GM23248 (cell line): ENCODE results near the gene SPEG. TPM values are rescaled to one million over a fixed set of nuclear protein-coding genes. Genes with fewer than 3 reads are reported as not detected.

Experiments
- DNase-seq: peaks from one replicate; pipeline ENCODE4 v3.0.0-alpha.2; 2015
- H2AFZ ChIP-seq: fragments of 200-600 bp; sonication (generic); 2 replicates; pipeline ENCODE4 v1.6.1; 2016; ENCODE audit warnings: antibody characterized with exemption
- H3F3A ChIP-seq: fragments of 200-600 bp; sonication (generic); 2 replicates; pipeline ENCODE4 v1.6.1; 2016; ENCODE audit warnings: mild to moderate bottlenecking, antibody characterized with exemption, mixed run types; ENCODE audit not compliant: insufficient read depth
- H3K27ac ChIP-seq: fragments of 200-600 bp; sonication (generic); 2 replicates; pipeline ENCODE4 v1.5.1; 2016; ENCODE audit warnings: mild to moderate bottlenecking
- H3K27me3 ChIP-seq: fragments of 200-600 bp; sonication (generic); replicated peaks from 2 replicates; pipeline ENCODE4 v1.6.1; 2016; ENCODE audit warnings: mild to moderate bottlenecking; ENCODE audit not compliant: insufficient read depth
- H3K36me3 ChIP-seq: fragments of 200-600 bp; sonication (generic); 2 replicates; pipeline ENCODE4 v1.6.1; 2016; ENCODE audit warnings: low read depth, mild to moderate bottlenecking
- H3K4me1 ChIP-seq: fragments of 200-600 bp; sonication (generic); 2 replicates; pipeline ENCODE4 v1.6.1; 2016; ENCODE audit warnings: mild to moderate bottlenecking; ENCODE audit not compliant: insufficient read depth
- H3K4me2 ChIP-seq: fragments of 200-600 bp; sonication (generic); one replicate; pipeline ENCODE4 v1.6.1; 2016; ENCODE audit warnings: mild to moderate bottlenecking; ENCODE audit not compliant: unreplicated experiment
- H3K4me3 ChIP-seq: fragments of 200-600 bp; sonication (generic); 2 replicates; pipeline ENCODE4 v1.5.1; 2016; ENCODE audit warnings: mild to moderate bottlenecking
- H3K79me2 ChIP-seq: fragments of 200-600 bp; sonication (generic); 2 replicates; pipeline ENCODE4 v1.6.1; 2016; ENCODE audit warnings: mild to moderate bottlenecking; ENCODE audit not compliant: insufficient read depth
- H3K9ac ChIP-seq: fragments of 200-600 bp; sonication (generic); 2 replicates; pipeline ENCODE4 v1.6.1; 2016; ENCODE audit warnings: mild to moderate bottlenecking
- H3K9me2 ChIP-seq: fragments of 200-600 bp; sonication (generic); 2 replicates; pipeline ENCODE4 v1.6.1; 2016; ENCODE audit warnings: mixed run types, mild to moderate bottlenecking, moderate library complexity; ENCODE audit not compliant: insufficient read depth
- H3K9me3 ChIP-seq: fragments of 200-600 bp; sonication (generic); one replicate; pipeline ENCODE4 v1.6.1; 2017; ENCODE audit warnings: low read depth
- H4K20me1 ChIP-seq: fragments of 200-600 bp; sonication (generic); 2 replicates; pipeline ENCODE4 v1.6.0; 2016; ENCODE audit not compliant: insufficient read depth
- EZH2 ChIP-seq: fragments of 200-600 bp; sonication (generic); IDR thresholded peaks from 2 replicates; pipeline ENCODE4 v1.6.1; 2018; ENCODE audit warnings: antibody characterized with exemption, mild to moderate bottlenecking; ENCODE audit not compliant: insufficient read depth, poor library complexity, severe bottlenecking
- EZH2phosphoT487 ChIP-seq: fragments of 200-600 bp; sonication (generic); IDR thresholded peaks from 2 replicates; pipeline ENCODE4 v1.6.1; 2018; ENCODE audit warnings: antibody characterized with exemption, moderate library complexity, mild to moderate bottlenecking, low read depth; ENCODE audit not compliant: insufficient read depth
- WGBS, 2 experiments: methylation state at CpG; one replicate each; pipeline ENCODE4 v1.1.6; 2015 to 2017; ENCODE audit warnings: low lambda C conversion rate in 2 of 2, low coverage in 1 of 2; ENCODE audit errors: missing lambda C conversion rate in 2 of 2; 5-methylcytosine and 5-hydroxymethylcytosine counted together
- in situ Hi-C: fragments of 300-500 bp; cut with MboI; formaldehyde crosslinking; loops from 2 replicates; pipeline ENCODE4 v1.15.0; 2020
- polyA plus RNA-seq: library from polyadenylated mRNA; unstranded; fragments of >200 nt; fragmentation: Nextera tagmentation; extraction: Ambion mirVana; gene quantifications from 2 replicates; pipeline ENCODE4 v1.2.1, GENCODE V29; 2016
- total RNA-seq: library from RNA; depleted of rRNA; stranded (reverse); fragments of >200 nt; shearing (Covaris generic); gene quantifications from 2 replicates; pipeline ENCODE4 v1.2.3, GENCODE V29; 2014

The SPEG gene
- total and polyA plus RNA-seq, 2 experiments from 2014 or later, result 9.4 to 26.5 TPM

DNA sequence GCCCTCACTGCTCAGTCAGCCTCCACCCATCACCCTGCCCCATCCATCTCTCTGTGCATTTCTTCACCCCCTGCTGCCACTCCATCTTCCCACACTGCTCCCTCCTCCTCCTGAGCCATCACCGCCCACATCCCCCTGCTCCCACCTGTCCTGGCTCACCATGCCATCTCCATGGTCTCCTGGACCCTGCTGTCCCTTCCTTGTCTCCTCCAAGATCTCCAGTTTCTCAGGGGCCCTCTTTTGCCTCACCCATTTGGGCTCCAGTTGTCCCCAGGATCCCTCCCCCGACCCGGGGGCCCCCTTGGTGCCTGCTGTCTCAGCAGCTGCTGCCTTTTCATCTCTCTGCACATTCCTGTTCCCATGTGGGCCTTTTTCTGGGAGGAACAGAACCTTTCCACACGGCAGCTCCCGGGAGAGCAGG lies 10.6 kb downstream of the SPEG start:
- Histone ChIP-seq H3K36me3 (0 out of 2 replicates have a peak, but pooled peaks cover 4% of the 10 kb centered on the region), H3F3A (peaks cover 6% of the 10 kb centered on the region; the same call in 1 of the 2 replicates), H3K9ac (0 out of 2 replicates have a peak overlapping the region, but pooled peaks have one; percentile 42), H3K9me3 (no peaks in the 10 kb centered on the region), H3K4me1 (peaks cover 38% of the 10 kb centered on the region), H3K27me3 (no peaks in the 10 kb centered on the region), H3K9me2 (no peaks in the 10 kb centered on the region), H3K4me2 (no peak overlapping the region), H4K20me1 (no peaks in the 10 kb centered on the region), H2AFZ (no peak overlapping the region), H3K27ac (peak overlapping the region; percentile 35; the same call in 1 of the 2 replicates), H3K79me2 (peaks cover 17% of the 10 kb centered on the region), H3K4me3 (no peak overlapping the region)
- no peak for DNase-seq
- in situ Hi-C loops, result no loop called here
- TF ChIP-seq EZH2phosphoT487 (no peak), EZH2 (no peak)
- 62 to 67% methylated on average over 5 of the region's 5 CpGs for WGBS, 2 experiments

DNA sequence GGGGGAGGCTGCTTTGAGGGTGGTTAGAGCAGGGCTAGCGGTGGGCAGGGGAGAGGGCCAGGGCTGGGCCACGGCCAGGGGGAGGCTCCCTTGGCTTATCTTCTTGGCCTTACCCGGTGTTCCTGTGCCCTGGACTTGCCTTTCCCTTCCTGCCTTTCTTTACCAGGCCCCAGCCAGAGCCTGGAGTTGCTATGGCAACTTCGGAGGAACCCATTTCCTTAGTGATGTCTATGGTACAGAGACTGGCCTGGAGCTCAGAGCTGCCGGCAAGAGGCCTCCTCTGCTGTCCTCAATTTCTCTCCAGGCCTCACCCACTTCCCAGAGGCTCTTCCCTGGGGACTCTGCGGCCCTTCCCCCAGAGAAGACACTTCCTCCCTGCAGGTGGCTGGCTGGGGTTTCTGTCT lies 11.5 kb downstream of the SPEG start:
- in situ Hi-C loops, result no loop called here
- WGBS, 2 experiments, result 42 to 48% methylated on average over 6 of the region's 6 CpGs
- H3K4me2 ChIP-seq, result peak overlapping the region; percentile 31

DNA sequence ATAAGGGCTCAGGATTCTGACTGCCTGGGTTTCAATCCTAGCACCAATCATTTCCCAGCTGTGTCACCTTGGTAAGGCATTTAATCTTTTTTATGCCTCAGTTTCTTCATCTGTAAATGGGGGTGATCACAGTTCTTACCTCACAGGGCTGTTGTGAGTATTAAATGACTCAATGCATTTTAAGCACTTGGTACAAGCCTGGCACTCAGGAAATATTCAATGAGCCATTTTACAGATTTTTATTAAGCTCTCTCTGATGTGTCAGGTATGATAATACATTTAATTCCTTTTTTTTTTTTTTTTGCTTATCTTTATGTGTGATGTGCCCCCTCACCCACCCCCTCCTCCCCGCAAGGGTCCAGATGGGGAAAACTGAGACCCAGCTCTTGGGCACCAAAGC lies 12.0 kb downstream of the SPEG start:
- no peak for DNase-seq
- Histone ChIP-seq H3K27me3 (no peaks in the 10 kb centered on the region), H3K9ac (0 out of 2 replicates have a peak overlapping the region, but pooled peaks have one; percentile 42), H2AFZ (no peak overlapping the region), H3K4me2 (no peak overlapping the region), H4K20me1 (no peaks in the 10 kb centered on the region), H3K9me3 (no peaks in the 10 kb centered on the region), H3K27ac (peak overlapping the region; percentile 35; the same call in 1 of the 2 replicates), H3K79me2 (peaks cover 17% of the 10 kb centered on the region), H3F3A (0 out of 2 replicates have a peak, but pooled peaks cover under 1% of the 10 kb centered on the region), H3K4me1 (peaks cover 33% of the 10 kb centered on the region), H3K4me3 (no peak overlapping the region), H3K9me2 (no peaks in the 10 kb centered on the region), H3K36me3 (0 out of 2 replicates have a peak, but pooled peaks cover 4% of the 10 kb centered on the region)
- 81 to 100% methylated on average over 1 of the region's 1 CpG for WGBS, 2 experiments
- TF ChIP-seq EZH2 (no peak), EZH2phosphoT487 (no peak)
- in situ Hi-C loops, result no loop called here

More for the DNA sequence above, 11.5 kb downstream of the SPEG start:
- peak overlapping the region; percentile 42; the same call in 1 of the 2 replicates for H3K9ac ChIP-seq
- H3K9me2 ChIP-seq, result no peaks in the 10 kb centered on the region
- TF ChIP-seq EZH2phosphoT487 (no peak), EZH2 (no peak)
- DNase-seq, result peak; percentile 78
- no peak overlapping the region for H2AFZ ChIP-seq
- no peaks in the 10 kb centered on the region for H3K9me3 ChIP-seq
- H3K4me1 ChIP-seq, result peaks cover 37% of the 10 kb centered on the region
- no peaks in the 10 kb centered on the region for H3K27me3 ChIP-seq
- peak overlapping the region; percentile 35; the same call in 1 of the 2 replicates for H3K27ac ChIP-seq
- no peaks in the 10 kb centered on the region for H4K20me1 ChIP-seq
- H3F3A ChIP-seq, result peaks cover 1% of the 10 kb centered on the region; the same call in 1 of the 2 replicates
- peaks cover 17% of the 10 kb centered on the region for H3K79me2 ChIP-seq
- no peak overlapping the region for H3K4me3 ChIP-seq
- H3K36me3 ChIP-seq, result 0 out of 2 replicates have a peak, but pooled peaks cover 4% of the 10 kb centered on the region

DNA sequence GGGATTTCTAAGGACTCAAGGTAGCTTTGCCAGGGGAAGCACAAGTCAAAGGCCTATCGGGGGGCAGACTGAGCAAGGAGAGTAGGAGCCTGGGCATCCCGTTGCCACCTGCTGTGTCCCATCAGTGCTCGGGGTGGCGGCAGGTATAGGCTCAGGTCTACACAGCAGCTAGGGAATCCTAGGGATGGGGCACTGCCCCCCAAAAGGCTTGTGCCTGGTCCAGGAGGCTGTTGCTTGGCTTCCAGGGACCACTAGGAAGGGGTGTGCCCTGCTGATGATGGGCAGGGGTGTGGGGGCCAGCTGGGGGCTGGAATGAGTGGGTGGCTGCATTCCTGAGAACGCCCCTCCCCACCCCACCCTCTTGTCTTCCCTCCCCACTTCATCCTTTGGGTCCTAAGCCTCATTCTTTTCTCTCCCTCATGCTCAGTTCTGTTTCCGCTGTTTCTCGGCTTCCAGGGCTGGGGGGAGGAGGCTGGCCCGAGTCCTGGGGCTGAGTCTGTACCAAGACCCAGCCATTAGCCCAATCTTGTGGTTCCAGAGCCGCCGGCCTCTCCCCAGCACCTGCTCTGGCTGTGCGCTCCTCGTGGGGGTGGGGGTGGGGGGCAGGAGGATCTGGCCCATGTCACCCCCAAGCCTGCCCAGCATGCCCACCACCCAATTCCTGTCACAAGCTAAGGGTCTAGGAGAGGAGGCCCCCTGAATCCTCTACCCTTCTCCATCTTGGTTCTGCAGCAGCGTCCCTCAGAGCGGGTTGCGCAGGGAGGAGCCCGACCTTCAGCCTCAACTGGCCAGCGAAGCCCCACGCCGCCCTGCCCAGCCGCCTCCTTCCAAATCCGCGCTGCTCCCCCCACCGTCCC lies 12.8 kb downstream of the SPEG start:
- Histone ChIP-seq H3K27me3 (no peaks in the 10 kb centered on the region), H3K9me3 (no peaks in the 10 kb centered on the region), H3K79me2 (peaks cover 17% of the 10 kb centered on the region), H2AFZ (no peak overlapping the region), H3K4me3 (no peak overlapping the region), H4K20me1 (no peaks in the 10 kb centered on the region), H3K36me3 (0 out of 2 replicates have a peak, but pooled peaks cover 4% of the 10 kb centered on the region), H3K27ac (no peak overlapping the region), H3K4me1 (peaks cover 41% of the 10 kb centered on the region), H3K9ac (no peak overlapping the region), H3K9me2 (no peaks in the 10 kb centered on the region), H3K4me2 (no peak overlapping the region), H3F3A (peaks cover 8% of the 10 kb centered on the region; the same call in 1 of the 2 replicates)
- in situ Hi-C loops, result no loop called here
- no peak for DNase-seq
- no peak for TF ChIP-seq EZH2phosphoT487
- TF ChIP-seq EZH2, result no peak
- WGBS, 2 experiments, result 90 to 93% methylated on average over 14 to 23 of the region's 23 CpGs
